ENCODE measurements around the gene EXOC7. TPM values are rescaled to one million over a fixed set of nuclear protein-coding genes. Genes with fewer than 3 reads are reported as not detected.
A peak's percentile ranks its signal among the peaks of the same experiment; 100 is the strongest.

Gene EXOC7
- total and polyA plus RNA-seq, 12 donors: 65.7 to 145 (median 95.8) TPM

DNA sequence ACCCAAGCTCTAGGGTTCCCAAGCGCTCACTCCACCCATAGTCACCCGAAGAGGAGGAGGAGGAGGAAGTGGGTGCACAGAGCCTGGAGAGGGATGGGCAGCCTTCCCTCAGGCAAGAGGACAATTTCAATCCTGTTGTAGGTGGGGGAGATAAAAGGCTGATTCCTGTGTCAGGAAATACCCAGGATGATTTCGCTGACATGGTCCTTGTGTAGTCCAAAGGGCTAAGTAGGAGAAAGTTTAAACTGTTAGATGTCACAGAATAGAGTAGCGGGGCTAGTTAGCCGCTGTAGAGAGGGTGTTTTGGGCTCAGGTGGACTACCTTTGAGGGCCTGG is 1.3 kb upstream of the EXOC7 start:
- Histone ChIP-seq H3K4me3 (no peak overlapping the region), H3K27ac (no peak overlapping the region), H3K36me3 (replicated peaks in 1 of 2) (peaks cover 0 to 22% of the 10 kb centered on the region in 2 donors), H3K9me3 (replicated peaks in 1 of 3) (no peaks in the 10 kb centered on the region), H3K4me1 (replicated peaks in 1 of 2) (peaks cover 13 to 15% of the 10 kb centered on the region in 2 donors), H3K27me3 (no peaks in the 10 kb centered on the region)
- 67 to 88% (median 76%) methylated on average over 5 of the region's 5 CpGs for WGBS, 4 donors
- DNase-seq: no peak
- TF ChIP-seq POLR2A (IDR thresholded peaks at IDR 0.05): no peak
- TF ChIP-seq, protein P1, sequence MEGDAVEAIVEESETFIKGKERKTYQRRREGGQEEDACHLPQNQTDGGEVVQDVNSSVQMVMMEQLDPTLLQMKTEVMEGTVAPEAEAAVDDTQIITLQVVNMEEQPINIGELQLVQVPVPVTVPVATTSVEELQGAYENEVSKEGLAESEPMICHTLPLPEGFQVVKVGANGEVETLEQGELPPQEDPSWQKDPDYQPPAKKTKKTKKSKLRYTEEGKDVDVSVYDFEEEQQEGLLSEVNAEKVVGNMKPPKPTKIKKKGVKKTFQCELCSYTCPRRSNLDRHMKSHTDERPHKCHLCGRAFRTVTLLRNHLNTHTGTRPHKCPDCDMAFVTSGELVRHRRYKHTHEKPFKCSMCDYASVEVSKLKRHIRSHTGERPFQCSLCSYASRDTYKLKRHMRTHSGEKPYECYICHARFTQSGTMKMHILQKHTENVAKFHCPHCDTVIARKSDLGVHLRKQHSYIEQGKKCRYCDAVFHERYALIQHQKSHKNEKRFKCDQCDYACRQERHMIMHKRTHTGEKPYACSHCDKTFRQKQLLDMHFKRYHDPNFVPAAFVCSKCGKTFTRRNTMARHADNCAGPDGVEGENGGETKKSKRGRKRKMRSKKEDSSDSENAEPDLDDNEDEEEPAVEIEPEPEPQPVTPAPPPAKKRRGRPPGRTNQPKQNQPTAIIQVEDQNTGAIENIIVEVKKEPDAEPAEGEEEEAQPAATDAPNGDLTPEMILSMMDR (IDR thresholded peaks at IDR 0.05): no peak
- intact Hi-C loops (cut with DNase I): no loop called here

DNA sequence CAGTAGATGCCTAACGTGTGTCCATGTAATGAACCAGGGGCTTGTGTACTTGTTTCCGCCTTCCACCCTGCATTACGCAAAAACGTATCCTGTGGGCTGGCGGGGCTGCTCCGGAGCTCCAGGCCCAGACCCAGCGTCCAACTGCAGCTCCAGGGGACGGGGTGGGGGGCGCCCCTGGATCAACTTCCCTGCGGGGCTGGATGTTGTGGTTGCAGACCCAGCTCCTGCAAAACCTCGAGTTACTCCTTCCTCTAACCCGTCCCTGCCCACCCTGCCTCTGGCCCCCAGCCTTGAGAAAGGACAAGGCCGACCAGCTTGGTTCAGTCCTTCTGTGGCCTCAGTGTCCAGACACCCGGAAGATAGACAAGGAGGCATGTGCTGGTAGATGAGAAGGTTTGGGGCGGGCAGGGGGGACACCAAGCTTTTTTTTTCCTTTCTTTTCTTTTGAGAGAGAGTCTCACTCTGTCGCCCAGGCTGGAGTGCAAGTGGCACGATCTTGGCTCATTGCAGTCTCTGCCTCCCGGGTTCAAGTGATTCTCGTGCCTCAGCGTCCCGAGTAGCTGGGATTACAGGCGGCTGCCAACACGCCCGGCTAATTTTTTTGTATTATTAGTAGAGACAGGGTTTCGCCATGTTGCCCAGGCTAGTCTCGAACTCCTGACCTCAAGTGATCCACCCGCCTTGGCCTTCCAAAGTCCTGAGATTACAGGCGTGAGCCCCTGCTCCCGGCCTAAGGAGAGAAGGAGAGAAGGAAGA is 731 bp upstream of the EXOC7 start:
- H3K27me3 ChIP-seq: no peaks in the 10 kb centered on the region
- H3K4me3 ChIP-seq: peak overlapping the region in 2 of 4 donors; percentile 69 to 78
- TF ChIP-seq, protein P1 (IDR thresholded peaks at IDR 0.05): no peak
- TF ChIP-seq POLR2A (IDR thresholded peaks at IDR 0.05): no peak
- no peaks in the 10 kb centered on the region for H3K9me3 ChIP-seq (replicated peaks in 1 of 3)
- intact Hi-C loops (cut with DNase I): no loop called here
- H3K27ac ChIP-seq: peak overlapping the region in 3 of 5 donors; percentile 38 to 83 (median 72)
- 69 to 86% (median 76%) methylated on average over 22 to 29 of the region's 29 CpGs for WGBS, 4 donors
- DNase-seq: no peak
- H3K4me1 ChIP-seq (replicated peaks in 1 of 2): peaks cover 13 to 15% of the 10 kb centered on the region in 2 donors
- H3K36me3 ChIP-seq (replicated peaks in 1 of 2): peaks cover 0 to 28% of the 10 kb centered on the region in 2 donors

GRCh38 chr17:76102944-76103273 is 678 bp downstream of the EXOC7 start:
- Histone ChIP-seq H3K36me3 (replicated peaks in 1 of 2) (peaks cover 0 to 38% of the 10 kb centered on the region in 2 donors), H3K27ac (peak overlapping the region in 2 of 5 donors; percentile 72 to 83), H3K4me3 (peak overlapping the region; percentile 56 to 78 (median 72)), H3K9me3 (replicated peaks in 1 of 3) (no peaks in the 10 kb centered on the region), H3K4me1 (replicated peaks in 1 of 2) (peaks cover 13 to 15% of the 10 kb centered on the region in 2 donors), H3K27me3 (no peaks in the 10 kb centered on the region)
- DNase-seq: no peak
- 0 to 7% (median 2%) methylated on average over 2 to 4 of the region's 4 CpGs for WGBS, 4 donors
- TF ChIP-seq, protein P1 (IDR thresholded peaks at IDR 0.05): no peak
- no peak for TF ChIP-seq POLR2A (IDR thresholded peaks at IDR 0.05)
- intact Hi-C loops (cut with DNase I): no loop called here

DNA sequence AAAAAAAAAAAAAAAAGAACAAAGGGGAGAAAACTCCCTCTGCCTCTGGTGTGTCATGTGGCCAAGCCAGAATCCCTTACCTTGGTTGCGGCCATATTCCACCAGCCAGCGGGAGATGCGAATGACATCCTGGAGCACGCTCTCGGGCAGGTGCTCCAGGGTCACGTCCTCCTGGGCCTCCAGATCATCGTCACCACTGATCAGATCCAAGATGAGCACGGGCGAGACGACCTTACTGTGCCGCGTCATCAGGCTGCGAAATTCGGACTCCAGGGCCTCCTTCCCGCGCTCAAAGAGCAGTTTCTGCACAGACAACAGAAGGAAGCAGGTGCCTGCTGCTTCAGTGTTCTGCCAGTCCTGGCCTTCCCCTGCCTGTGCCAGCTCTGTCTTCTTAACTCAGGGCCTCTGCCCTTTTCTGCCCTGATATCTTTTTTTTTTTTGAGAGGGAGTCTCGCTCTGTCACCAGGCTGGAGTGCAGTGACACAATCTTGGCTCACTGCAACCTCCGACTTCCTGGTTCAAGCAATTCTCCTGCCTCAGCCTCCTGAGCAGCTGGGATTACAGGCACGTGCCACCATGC is 5.8 kb downstream of the EXOC7 start:
- no peak for TF ChIP-seq POLR2A (IDR thresholded peaks at IDR 0.05)
- TF ChIP-seq, protein P1 (IDR thresholded peaks at IDR 0.05): no peak
- H3K9me3 ChIP-seq (replicated peaks in 1 of 3): no peaks in the 10 kb centered on the region
- no peak overlapping the region for H3K27ac ChIP-seq
- 85 to 94% (median 92%) methylated on average over 13 to 19 of the region's 19 CpGs for WGBS, 4 donors
- H3K27me3 ChIP-seq: no peaks in the 10 kb centered on the region
- intact Hi-C loops (cut with DNase I): no loop called here
- peaks cover 4 to 7% of the 10 kb centered on the region in 2 donors for H3K4me1 ChIP-seq (replicated peaks in 1 of 2)
- DNase-seq: no peak
- H3K4me3 ChIP-seq: no peak overlapping the region
- H3K36me3 ChIP-seq (replicated peaks in 1 of 2): peaks cover 0 to 88% of the 10 kb centered on the region in 2 donors
